HepG2 (cell line): Measurements from ENCODE around the gene ANKRD52. TPM values are rescaled to one million over a fixed set of nuclear protein-coding genes. Genes with fewer than 3 reads are reported as not detected.

Experiments
- CREM ChIP-seq, 2 experiments: sonication (generic) in 1 of 2; formaldehyde crosslinking in 1 of 2; IDR thresholded peaks; 2 replicates each; pipeline versions ENCODE4 v1.4.0 to v1.6.1; 2016 to 2020; ENCODE audit warnings: antibody characterized with exemption in 1 of 2, mild to moderate bottlenecking in 1 of 2, missing genetic modification reagents in 1 of 2
- KAT7 ChIP-seq: IDR thresholded peaks from 2 replicates; pipeline ENCODE4 v1.6.1; 2018; ENCODE audit warnings: borderline replicate concordance, missing compliant biosample characterization
- PITX1 ChIP-seq: sonication (generic); formaldehyde crosslinking; IDR thresholded peaks from 2 replicates; pipeline ENCODE4 v1.5.1; 2020; ENCODE audit warnings: mild to moderate bottlenecking, missing genetic modification reagents
- RBFOX2 ChIP-seq: fragments of 200-400 bp; formaldehyde crosslinking; IDR thresholded peaks from 2 replicates; pipeline ENCODE4 v1.6.1; 2017; ENCODE audit warnings: low read depth, mild to moderate bottlenecking, low read length
- ZKSCAN1 ChIP-seq: fragments of 150-350 bp; IDR thresholded peaks from 2 replicates; pipeline ENCODE4 v1.6.1; 2014; ENCODE audit warnings: low read length
- ZNF234 ChIP-seq: sonication (generic); formaldehyde crosslinking; conservative IDR thresholded peaks from 2 replicates; pipeline ENCODE4 v1.5.1; 2020; ENCODE audit warnings: mild to moderate bottlenecking, missing genetic modification reagents
- ZNF256 ChIP-seq: sonication (generic); formaldehyde crosslinking; conservative IDR thresholded peaks from 2 replicates; pipeline ENCODE4 v1.4.0; 2020; ENCODE audit warnings: missing genetic modification reagents
- ZNF337 ChIP-seq: sonication (generic); formaldehyde crosslinking; IDR thresholded peaks from 2 replicates; pipeline ENCODE4 v1.5.1; 2020; ENCODE audit warnings: missing genetic modification reagents, low read depth, mild to moderate bottlenecking, borderline replicate concordance
- ZNF510 ChIP-seq: sonication (generic); formaldehyde crosslinking; IDR thresholded peaks from 2 replicates; pipeline ENCODE4 v1.4.0; 2020; ENCODE audit warnings: low read depth, mild to moderate bottlenecking, missing genetic modification reagents
- ZNF552 ChIP-seq: sonication (generic); formaldehyde crosslinking; IDR thresholded peaks from 2 replicates; pipeline ENCODE4 v1.9.0; 2022; ENCODE audit warnings: missing genetic modification reagents, mild to moderate bottlenecking, borderline replicate concordance
- ZNF569 ChIP-seq: sonication (generic); formaldehyde crosslinking; IDR thresholded peaks from 2 replicates; pipeline ENCODE4 v1.5.0; 2020; ENCODE audit warnings: mild to moderate bottlenecking, missing genetic modification reagents, moderate library complexity, borderline replicate concordance
- polyA plus RNA-seq, 8 experiments: library from polyadenylated mRNA; depleted of rRNA in 3 of 8; stranded (reverse) in 7 of 8; unstranded in 1 of 8; fragments of >200 nt; fragmentation: Illumina TruSeq in 4 of 8; extraction: Trizol in 4 of 8; gene quantifications; 2 replicates each; pipeline versions ENCODE4 v1.2.1 to v1.2.3, GENCODE V29; 2011 to 2016; ENCODE audit warnings: low read depth in 4 of 8, missing spikeins in 1 of 8, mixed read lengths in 1 of 8; ENCODE audit not compliant: insufficient read depth in 1 of 8
- total RNA-seq, 5 experiments: library from RNA; depleted of rRNA; stranded (reverse); fragments of >200 nt; fragmentation: Illumina TruSeq; extraction: Trizol; gene quantifications; 2 replicates each; pipeline ENCODE4 v1.2.3, GENCODE V29; 2016; ENCODE audit warnings: low read depth in 1 of 5
- TF ChIP-seq, protein P1 (sequence below), 2 experiments: sonication (generic) in 1 of 2; formaldehyde crosslinking in 1 of 2; IDR thresholded peaks; 2 replicates each; pipeline versions ENCODE4 v1.4.0 to v1.6.1; 2016 to 2020; ENCODE audit warnings: borderline replicate concordance in 1 of 2, low read depth in 1 of 2, mild to moderate bottlenecking in 1 of 2, missing genetic modification reagents in 1 of 2
- TF ChIP-seq, protein P2 (sequence below): sonication (generic); formaldehyde crosslinking; conservative IDR thresholded peaks from 2 replicates; pipeline ENCODE4 v1.4.0; 2020; ENCODE audit warnings: mild to moderate bottlenecking, missing genetic modification reagents, moderate library complexity
- TF ChIP-seq, protein P3 (sequence below): sonication (generic); formaldehyde crosslinking; conservative IDR thresholded peaks from 2 replicates; pipeline ENCODE4 v1.8.1; 2023; ENCODE audit warnings: missing genetic modification reagents
- TF ChIP-seq, protein P4 (sequence below): sonication (generic); formaldehyde crosslinking; IDR thresholded peaks from 2 replicates; pipeline ENCODE4 v1.8.1; 2022; ENCODE audit warnings: low read depth, mild to moderate bottlenecking, missing genetic modification reagents

Gene ANKRD52
- total and polyA plus RNA-seq, 2 of the 13 experiments (the other 11 are each of a cell fraction or from before 2014, with no cell fraction given): 7.8 to 9.2 TPM

DNA sequence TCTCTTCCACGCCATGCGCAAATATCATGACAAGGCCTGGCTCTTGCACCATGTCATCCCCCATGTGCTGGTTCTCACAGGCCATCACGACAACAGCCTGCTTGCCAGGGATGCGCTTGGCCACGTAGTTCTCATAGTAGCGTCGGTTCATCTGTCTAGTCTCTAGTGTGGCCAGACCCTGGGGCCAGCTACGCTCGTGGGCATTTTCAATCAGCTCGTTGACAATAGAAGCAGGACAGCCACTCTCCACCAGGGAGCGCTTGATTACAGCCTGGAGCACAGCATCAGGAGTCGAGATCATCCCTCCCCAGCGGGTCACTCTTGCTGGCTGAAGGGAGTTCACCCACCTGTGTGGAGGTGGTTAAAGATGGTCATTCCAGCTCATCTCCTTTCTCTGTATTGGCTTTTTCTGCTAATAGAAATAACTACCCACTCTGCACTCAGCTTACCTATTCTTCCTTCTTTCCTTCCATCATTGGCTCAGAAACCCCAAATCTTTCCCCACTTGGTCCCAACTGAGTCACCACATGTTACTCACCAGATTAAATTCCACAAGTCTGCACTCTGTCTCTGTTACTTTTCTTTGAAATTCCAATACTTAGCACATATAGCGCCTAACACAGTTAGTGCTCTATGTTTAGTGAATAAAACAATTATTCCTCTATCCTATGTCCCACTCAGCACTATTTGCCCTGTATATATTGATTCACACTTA is 51.6 kb downstream of the ANKRD52 start (continued):
- TF ChIP-seq ZNF569: no peak
- no peak for TF ChIP-seq RBFOX2
- no peak for TF ChIP-seq CREM (IDR thresholded peaks at IDR 0.05)
- TF ChIP-seq CREM (CRISPR knock-in tag; IDR thresholded peaks at IDR 0.05): no peak
- TF ChIP-seq, protein P1, sequence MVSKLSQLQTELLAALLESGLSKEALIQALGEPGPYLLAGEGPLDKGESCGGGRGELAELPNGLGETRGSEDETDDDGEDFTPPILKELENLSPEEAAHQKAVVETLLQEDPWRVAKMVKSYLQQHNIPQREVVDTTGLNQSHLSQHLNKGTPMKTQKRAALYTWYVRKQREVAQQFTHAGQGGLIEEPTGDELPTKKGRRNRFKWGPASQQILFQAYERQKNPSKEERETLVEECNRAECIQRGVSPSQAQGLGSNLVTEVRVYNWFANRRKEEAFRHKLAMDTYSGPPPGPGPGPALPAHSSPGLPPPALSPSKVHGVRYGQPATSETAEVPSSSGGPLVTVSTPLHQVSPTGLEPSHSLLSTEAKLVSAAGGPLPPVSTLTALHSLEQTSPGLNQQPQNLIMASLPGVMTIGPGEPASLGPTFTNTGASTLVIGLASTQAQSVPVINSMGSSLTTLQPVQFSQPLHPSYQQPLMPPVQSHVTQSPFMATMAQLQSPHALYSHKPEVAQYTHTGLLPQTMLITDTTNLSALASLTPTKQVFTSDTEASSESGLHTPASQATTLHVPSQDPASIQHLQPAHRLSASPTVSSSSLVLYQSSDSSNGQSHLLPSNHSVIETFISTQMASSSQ (IDR thresholded peaks at IDR 0.05; ENCODE audit: low read depth): no peak
- TF ChIP-seq, protein P1 (CRISPR knock-in tag; IDR thresholded peaks at IDR 0.05; ENCODE audit: borderline replicate concordance): no peak
- no peak for TF ChIP-seq PITX1 (CRISPR knock-in tag)
- no peak for TF ChIP-seq ZNF256
- TF ChIP-seq ZNF552: no peak
- TF ChIP-seq ZNF337: no peak
- TF ChIP-seq, protein P2, sequence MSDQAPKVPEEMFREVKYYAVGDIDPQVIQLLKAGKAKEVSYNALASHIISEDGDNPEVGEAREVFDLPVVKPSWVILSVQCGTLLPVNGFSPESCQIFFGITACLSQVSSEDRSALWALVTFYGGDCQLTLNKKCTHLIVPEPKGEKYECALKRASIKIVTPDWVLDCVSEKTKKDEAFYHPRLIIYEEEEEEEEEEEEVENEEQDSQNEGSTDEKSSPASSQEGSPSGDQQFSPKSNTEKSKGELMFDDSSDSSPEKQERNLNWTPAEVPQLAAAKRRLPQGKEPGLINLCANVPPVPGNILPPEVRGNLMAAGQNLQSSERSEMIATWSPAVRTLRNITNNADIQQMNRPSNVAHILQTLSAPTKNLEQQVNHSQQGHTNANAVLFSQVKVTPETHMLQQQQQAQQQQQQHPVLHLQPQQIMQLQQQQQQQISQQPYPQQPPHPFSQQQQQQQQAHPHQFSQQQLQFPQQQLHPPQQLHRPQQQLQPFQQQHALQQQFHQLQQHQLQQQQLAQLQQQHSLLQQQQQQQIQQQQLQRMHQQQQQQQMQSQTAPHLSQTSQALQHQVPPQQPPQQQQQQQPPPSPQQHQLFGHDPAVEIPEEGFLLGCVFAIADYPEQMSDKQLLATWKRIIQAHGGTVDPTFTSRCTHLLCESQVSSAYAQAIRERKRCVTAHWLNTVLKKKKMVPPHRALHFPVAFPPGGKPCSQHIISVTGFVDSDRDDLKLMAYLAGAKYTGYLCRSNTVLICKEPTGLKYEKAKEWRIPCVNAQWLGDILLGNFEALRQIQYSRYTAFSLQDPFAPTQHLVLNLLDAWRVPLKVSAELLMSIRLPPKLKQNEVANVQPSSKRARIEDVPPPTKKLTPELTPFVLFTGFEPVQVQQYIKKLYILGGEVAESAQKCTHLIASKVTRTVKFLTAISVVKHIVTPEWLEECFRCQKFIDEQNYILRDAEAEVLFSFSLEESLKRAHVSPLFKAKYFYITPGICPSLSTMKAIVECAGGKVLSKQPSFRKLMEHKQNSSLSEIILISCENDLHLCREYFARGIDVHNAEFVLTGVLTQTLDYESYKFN (CRISPR knock-in tag): no peak
- no peak for TF ChIP-seq KAT7
- no peak for TF ChIP-seq ZKSCAN1
- TF ChIP-seq ZNF510 (CRISPR knock-in tag): no peak
- TF ChIP-seq, protein P3, sequence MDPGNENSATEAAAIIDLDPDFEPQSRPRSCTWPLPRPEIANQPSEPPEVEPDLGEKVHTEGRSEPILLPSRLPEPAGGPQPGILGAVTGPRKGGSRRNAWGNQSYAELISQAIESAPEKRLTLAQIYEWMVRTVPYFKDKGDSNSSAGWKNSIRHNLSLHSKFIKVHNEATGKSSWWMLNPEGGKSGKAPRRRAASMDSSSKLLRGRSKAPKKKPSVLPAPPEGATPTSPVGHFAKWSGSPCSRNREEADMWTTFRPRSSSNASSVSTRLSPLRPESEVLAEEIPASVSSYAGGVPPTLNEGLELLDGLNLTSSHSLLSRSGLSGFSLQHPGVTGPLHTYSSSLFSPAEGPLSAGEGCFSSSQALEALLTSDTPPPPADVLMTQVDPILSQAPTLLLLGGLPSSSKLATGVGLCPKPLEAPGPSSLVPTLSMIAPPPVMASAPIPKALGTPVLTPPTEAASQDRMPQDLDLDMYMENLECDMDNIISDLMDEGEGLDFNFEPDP (CRISPR knock-in tag): no peak
- TF ChIP-seq, protein P4, sequence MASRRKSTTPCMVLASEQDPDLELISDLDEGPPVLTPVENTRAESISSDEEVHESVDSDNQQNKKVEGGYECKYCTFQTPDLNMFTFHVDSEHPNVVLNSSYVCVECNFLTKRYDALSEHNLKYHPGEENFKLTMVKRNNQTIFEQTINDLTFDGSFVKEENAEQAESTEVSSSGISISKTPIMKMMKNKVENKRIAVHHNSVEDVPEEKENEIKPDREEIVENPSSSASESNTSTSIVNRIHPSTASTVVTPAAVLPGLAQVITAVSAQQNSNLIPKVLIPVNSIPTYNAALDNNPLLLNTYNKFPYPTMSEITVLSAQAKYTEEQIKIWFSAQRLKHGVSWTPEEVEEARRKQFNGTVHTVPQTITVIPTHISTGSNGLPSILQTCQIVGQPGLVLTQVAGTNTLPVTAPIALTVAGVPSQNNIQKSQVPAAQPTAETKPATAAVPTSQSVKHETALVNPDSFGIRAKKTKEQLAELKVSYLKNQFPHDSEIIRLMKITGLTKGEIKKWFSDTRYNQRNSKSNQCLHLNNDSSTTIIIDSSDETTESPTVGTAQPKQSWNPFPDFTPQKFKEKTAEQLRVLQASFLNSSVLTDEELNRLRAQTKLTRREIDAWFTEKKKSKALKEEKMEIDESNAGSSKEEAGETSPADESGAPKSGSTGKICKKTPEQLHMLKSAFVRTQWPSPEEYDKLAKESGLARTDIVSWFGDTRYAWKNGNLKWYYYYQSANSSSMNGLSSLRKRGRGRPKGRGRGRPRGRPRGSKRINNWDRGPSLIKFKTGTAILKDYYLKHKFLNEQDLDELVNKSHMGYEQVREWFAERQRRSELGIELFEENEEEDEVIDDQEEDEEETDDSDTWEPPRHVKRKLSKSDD (CRISPR knock-in tag): no peak
- TF ChIP-seq ZNF234 (CRISPR knock-in tag): no peak
